Pons (tissue), 1 donor: ENCODE data around the gene TMEM131L.

Source experiments
- DNase-seq: peaks from one replicate; pipeline ENCODE4 v3.0.0-alpha.2; 2016; ENCODE audit warnings: low spot score

Gene TMEM131L

DNA sequence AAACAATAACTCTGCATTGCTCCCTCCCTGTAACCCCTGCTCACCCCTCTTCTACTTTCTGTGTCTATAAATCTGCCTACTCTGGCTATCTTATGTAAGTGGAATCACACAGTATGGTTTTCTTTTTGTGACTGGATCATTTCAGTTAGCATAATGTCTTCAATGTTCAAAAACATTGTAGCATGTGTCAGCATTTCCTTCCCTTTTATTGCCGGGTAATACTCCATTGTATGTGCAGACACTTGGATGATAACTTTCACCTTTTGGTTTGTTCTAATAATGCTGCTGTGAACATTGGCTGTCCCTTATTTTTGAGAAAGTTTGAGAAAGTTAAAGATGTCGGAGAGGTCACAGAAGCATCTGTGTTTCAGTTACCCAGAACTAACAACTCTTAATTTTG lies 157.3 kb downstream of the TMEM131L start:
- DNase-seq: no peak

DNA sequence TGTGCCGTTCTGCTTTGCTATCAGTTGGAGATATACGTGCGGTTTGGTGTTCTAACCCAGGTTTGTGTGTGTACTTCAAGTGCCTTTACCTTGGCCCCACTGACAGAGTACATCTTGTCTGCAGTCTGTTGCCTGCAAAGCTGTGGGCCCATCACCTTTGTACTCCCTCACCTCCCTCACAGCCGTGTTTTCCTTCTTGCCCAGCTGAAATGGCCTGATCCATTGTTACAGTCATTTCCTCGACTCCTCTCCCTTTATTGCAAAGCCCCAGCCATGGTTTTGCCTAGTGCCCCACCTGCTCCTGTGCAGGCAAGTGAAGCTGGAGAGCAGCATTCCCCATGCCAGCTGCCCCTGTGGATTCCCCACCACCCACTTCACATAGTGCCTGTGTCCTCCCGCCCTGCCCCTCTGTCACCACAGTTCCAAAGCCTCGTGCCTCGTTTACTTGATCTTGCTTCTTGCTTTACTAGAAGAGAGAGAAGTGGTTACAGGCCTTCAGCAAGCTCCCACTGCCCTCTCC lies 162.7 kb downstream of the TMEM131L start:
- DNase-seq: no peak

DNA sequence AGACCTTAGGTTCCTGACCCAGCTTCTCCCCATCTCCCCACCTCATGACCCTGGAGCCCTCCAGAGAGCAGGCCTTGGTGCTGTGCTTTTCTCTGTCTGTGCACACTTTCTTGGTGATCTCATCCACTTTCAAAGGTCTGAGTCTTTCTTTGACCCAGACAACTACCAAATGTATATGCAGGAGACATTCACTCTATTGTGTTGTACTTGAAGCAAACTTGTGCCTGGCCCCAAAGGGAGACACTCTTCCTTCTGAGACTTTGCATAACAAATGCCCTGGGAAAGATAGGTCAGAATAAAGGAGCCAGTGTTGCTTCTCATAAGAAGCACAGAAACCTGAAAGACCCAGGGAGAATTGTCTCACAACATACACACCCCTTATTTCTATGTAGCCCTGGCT lies 163.6 kb downstream of the TMEM131L start:
- no peak for DNase-seq

DNA sequence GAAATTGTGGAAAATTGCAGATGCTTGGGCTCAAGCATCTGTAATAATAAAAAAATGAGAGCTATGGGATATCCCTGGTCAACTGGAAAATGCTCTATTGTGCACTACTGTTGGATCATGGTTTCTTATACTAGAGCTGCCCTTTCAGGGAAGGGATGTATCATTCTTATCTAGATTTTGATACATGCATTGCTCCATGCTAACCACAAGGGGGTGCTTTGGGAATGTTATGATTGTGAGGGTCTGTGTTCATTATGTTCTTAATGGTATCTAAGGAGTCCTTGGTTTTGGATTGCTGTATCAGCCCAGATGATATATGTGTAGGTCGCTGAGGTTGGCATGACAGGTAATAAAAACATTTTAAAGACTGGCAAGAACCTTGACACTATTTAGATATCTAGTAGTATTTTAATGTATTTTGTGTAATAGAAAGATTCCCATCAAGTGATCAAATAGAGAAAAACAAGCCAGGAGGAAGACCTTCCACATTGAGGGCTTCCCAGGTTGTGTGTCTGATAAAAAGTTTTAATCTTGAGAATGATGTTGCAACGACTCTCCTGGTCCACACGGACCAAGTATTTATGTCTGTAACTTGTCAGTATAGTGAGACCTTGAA lies 168.7 kb downstream of the TMEM131L start:
- no peak for DNase-seq

DNA sequence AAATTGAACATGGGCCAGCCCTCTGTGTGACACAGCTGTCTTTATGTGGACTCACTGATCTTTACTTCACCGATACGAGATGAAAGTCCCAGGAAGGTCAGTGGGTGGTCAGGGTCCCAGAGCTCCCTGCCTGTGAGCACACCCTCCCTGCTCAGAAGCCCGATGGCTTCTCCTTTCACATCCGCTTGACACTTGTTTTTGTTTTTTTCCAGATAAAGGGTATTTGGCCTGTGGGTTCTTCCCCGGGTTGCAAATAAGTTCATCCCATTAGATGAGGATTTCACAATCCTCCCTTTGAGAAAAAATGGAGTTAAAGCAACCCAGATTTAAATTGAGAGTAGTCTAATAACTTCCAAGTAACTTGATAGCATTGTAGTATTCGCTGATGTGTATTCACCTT lies 169.7 kb downstream of the TMEM131L start:
- DNase-seq: no peak

DNA sequence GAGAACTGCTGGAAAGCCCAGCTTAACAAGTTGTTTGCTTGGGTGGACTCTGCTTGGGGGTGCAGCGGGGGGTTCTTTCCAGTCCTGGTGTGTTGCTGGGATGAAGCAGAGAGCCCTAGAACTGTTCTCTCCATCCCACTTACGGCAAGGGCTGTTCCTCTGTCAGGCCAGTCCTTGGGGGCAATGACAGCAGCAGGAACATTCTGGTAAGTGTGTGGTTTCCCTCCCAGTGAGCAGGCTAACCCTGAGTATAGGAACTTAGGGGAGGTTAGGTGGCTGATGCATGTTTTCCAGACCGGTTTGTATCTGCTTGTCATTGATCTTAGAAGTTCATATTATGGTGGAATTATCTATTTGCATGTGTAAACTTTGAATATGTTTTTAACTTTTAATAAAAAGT lies 171.0 kb downstream of the TMEM131L start:
- no peak for DNase-seq

DNA sequence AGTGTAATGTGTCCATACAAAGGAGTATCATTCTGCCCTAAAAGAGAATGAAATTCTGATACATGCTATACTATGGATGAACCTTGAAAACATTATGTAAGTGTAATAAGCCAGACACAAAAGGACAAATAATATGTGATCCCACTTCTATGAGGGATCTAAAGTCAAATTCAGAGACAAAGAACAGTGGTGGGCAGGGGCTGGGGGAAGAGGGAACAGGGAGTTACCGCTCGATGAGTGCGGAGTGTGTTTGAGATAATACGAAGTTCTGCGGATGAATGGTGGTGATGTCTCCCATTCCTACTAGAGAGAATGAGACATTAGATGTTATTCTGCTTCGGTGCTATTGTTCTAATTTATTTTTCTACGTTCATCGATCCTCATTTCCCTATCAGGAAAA lies 171.9 kb downstream of the TMEM131L start:
- no peak for DNase-seq

DNA sequence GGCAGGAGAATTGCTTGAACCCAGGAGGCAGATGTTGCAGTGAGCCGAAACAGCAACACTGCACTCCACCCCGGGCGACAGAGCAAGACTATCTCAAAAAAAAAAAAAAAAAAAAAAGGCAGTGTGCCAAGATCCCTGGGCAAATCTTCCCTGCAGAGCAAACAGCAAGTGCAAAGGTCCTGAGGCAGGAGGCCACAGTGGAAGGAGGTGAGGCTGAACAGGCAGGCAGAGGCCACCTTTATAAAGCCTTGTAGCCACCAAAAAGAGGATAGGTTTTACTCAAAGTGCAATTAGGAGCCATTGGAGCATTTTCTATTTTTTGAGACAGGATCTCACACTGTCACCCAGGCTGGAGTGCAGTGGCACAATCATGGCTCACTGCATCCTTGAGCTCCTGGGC lies 172.8 kb downstream of the TMEM131L start:
- no peak for DNase-seq

DNA sequence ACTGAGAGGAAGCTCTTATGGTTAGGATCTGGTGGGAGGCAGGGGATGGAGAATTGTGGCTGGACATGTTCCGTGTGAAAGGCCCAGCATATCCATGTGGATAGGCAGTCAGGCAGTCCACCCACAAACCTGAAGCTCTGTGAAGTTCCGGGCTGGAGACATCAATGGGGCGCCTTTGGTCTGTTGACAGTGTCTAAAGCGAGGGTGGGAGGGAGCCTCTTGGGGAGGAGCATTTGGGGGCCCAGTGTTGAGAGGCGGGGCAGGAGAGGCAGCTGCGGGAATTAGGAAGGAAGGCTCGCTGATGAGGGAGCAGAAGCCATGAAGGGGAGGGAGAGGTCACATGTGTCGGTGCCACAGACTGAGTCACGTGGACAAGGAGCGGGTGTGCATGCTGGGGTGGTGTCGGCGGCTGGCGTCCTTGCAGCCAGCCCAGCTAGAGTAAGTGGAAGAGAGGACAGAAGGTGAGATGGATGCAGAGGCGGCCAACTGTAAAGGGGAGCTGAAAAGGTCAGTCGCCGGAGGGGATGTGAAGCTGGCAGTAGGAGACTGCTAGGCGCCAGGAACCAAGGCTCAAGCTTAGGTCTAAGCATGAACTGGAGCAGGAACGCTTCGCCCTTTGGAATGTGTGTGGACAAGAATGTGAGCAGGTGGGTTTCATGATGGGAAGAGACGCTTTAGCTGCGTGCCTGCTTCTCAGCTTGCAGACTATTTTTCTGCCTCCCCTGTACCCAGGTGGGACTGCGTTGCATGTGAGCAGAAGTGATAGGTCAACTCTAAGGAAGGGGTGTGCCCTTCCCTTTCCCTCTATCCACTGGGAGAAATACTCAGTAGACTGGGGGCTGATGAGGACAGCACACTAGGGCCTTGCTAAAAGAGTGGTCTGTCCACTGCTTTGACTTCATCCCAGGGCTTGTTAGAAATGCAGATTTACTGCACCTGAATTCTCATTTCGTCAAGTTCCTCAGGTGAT lies 174.0 kb downstream of the TMEM131L start:
- no peak for DNase-seq

DNA sequence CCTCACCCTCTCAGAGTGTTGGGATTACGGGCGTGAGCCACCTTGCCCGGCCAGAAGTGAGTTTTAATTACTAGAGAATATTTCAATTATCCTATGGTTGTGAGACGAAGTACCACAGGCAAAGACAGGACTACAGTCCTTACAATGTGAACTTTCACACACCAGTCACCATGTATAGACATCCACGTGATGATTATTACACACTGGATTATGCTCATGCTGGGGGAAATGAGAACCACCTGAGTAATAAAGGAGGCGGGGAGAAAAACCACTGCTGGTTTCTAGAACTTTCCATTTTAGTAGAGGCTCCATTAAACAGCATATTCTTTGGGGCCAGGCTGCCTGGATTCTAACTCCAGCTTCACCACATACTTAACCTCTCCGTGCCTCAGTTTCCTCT lies 175.4 kb downstream of the TMEM131L start:
- no peak for DNase-seq

DNA sequence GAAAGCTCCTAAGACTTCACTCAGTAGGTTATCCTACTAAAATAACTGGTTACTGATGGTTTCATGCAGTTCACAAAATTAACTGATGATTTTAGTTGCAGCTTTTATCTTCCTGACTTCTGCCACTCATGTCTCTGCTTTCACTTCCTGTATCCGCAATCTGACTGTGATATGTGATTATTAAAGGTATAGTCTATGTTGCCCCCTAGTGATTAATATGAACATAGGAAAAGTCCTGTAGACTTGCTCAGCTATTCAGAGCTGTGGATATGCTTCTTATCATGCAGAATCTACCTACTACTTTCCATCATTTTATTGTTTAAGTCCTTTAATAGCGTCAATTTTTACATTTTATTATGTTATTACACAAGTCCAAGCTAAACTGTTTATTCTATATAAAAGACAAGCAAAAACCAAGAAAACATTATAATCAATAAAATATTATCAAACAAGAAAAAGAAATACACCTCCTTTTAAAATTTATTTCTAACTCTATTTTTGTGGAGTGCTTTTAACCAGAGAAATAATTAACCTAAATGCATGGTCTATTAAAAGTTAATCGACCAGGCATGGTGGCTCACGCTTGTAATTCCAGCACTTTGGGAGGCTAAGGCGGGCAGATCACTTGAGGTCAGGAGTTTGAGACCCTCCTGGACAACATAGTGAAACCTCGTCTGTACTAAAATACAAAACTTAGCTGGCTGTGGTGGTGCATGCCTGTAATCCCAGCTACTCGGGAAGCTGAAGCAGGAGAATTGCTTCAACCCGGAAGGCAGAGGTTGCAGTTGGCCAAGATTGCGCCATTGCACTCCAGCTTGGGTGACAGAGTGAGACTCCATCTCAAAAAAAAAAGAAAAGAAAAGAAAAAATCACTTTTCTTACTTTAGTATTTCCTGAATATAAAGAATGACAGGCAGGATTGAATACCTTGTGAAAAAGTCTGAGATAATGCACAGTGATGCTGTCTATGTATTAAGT lies 177.5 kb downstream of the TMEM131L start:
- peak; percentile 63 for DNase-seq

DNA sequence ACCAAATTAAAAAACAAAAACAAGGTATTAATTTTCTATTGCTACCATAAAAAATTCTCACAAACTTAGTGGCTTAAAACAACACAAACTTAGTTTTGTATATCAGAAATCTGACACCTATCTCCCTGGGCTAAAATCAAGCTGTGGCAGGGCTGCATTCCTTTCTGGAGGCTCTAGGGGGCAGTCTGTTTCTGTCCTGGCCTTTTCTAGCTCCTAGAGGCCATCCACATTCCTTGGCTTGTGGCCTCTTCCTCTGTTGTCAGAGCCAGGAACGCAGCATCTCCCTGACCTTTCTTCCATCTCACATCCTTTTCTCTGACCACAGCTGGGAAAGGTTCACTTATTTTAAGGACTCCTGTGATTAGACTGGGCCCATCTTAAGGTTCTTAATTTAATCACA lies 179.0 kb downstream of the TMEM131L start:
- DNase-seq: no peak

DNA sequence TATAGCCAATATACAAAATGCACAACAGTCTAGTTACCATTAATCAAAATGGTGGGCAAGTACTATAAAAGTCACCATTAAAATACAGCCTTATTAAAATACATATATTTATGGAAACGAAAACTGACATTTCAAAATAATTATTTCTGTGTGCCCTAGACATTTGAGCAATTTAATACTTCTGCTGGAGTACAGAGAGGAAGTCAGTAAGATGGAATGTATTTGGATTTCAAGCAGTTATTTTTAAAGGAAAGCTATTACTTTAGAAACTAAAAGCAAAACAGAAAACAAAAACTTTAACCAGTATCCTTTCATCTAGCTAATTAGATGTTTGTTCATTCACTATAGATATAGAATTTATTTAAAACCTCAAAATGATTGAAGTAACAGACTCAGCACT lies 180.1 kb downstream of the TMEM131L start:
- no peak for DNase-seq

DNA sequence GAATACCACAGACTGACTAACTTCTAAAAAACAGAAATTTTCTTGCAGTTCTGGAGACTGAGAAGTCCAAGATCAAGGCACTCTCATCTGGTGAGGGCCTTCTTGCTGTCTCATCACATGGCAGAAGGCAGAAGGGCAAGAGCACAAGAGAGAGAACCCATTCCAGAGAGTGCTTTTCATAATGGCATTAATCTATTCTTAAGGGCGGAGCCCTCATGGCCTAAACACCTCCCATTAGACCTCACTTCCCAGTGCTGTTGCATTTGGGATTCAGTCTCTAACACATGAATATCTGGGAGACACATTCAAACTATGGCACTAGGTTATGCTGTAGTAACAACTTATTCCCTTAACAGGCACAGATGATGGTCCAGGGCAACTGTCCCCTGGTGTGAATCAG lies 180.8 kb downstream of the TMEM131L start:
- no peak for DNase-seq

DNA sequence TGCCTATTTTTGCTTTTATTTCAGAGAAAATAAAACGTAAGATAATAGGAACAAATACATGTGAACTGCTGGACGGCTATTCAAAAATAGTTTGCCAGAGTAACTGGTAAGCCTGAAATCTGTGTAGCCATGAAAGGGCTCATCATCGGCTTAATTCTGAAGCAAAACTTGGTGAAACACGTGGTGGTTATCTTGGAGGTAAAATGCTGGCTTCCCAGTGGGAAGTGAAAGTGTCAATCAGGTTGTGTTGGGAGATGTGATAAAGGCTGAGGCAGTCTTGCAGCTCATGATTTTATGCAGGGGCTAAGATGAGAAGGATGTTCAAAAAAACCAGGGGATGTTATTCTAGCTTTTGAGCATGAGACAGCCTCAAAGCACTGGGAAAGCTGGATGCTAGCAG lies 181.8 kb downstream of the TMEM131L start:
- no peak for DNase-seq

DNA sequence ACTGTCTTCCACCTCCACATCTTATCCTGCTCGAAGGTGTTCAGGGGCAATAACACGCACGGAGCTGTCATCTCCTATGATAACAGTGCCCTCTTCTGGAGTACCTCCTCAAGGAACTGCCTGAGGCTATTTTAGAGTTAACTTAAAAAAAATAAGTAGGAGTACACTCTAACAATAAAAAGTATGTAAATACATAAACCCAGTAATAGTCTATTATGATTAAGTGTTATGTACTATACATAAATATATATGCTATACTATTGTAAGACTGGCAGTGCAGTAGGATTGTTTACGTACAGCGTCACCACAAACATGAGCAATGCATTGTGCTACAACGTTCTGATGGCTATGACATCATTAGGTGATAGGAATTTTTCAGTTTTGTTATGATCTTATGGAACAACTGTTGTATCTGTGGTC lies 183.4 kb downstream of the TMEM131L start:
- no peak for DNase-seq

DNA sequence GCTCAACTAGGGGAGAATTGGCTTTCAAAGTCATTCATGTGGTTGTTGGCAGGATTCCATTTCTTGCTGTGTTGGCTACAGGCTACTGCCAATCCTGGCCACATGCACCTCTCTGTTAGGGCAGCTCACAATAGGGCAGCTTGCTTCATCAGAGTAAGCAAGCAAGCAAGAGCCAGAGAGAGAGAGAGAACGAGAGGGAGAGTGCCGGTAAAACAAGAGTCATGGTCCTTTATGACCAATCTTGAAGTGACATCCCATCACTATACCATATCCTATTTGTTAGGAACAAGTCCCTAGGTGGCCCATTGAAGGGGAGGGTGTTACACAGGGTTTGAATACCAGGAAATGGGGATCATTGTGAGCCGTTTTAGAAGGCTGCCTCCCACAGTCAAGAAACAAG lies 185.0 kb downstream of the TMEM131L start:
- DNase-seq: no peak

DNA sequence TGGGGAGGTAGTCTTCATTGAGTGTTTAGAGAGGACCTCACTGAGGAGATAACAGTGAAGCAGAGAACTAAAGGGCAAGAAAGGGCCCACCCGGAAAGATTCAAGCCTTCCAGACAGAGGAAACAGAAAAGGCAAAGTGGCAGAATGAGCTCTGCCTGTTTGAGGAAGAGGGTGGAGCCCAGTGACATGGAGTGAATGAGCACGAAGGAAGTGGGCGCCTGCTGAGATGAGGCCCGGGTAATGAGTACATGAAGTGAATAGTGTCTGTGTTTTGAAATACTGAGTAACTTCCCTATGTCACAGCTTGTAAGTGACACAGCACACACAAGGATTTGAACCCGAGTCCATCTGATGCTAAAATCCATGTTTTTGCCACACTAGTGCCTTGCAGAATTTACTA lies 185.4 kb downstream of the TMEM131L start:
- peak; percentile 71 for DNase-seq

DNA sequence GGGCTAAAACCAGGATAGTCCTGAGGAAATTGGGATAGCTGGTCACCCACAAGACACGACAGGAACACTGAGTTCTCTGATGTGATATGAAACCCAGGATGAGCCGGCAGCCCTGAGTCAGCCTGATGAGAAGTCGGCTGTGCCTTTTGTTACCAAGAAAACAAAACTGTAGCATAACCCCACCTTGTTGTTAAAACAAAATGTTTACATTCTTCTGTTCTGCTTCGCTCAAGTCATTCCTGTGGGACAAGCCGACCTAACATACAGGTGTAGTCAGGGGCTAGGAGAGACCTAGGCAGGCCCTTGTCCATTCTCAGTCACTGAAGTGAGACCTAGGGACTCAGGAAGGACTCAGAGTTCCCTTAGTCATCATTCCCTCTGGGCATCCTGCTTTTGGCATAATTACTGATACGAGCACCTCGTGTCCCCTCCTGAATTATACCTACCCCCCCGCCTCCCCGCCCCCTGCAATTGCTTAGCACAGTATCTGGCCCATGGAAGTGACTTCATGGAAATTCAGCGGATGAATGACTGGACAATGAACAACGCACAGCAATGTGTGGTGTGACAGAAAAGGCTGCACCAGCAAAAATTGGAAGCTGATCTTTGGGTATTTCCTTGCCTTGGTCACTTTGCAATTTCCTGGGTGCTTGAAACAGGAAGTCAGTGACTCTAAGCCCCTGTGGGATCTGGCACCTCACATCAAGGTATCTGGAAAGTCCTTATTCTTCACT lies 186.1 kb downstream of the TMEM131L start:
- DNase-seq: peak; percentile 63

DNA sequence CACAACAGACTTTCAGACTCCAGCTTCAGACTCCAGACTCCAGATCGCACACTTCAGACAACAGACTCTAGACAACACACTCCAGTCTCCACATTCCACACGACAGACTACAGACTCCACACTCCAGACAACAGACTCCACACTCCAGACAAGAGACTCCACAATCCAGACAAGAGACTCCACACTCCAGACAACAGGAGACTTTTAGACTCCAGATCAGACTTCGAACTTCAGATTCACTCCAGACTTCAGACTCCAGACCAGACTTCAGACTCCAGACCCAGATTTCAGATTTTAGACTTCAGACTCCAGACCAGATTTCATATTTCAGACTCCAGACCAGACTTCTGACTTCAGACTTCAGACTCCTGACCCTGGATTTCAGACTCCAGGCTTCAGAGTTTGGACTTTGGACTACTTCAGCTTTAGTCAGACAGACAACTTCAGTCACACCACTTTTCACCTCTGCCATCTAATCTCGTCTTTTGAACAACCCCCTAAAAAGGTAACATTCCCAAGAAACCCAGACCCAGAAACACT lies 188.9 kb downstream of the TMEM131L start:
- no peak for DNase-seq

DNA sequence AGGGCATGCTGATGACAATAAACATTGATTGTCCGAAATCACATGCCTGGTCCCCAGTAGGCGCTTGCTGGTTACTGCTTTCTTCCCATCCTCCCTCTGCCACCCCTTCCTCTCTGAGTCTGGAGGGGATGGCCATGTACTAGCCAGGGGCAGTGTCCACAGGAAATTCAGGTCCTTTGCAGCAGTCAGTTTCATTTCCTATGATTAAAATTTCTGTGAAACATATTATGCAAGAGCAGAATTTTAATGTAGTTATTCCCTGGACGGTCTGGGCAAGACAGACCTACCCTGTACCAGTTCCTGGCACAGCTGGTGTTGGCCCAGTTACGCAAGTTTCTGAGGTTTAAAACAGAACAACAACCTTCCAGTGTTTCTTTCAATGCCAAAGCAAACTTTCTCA lies 189.8 kb downstream of the TMEM131L start:
- peak; percentile 59 for DNase-seq
